ENCODE measurements around the gene GFI1B.

DNA sequence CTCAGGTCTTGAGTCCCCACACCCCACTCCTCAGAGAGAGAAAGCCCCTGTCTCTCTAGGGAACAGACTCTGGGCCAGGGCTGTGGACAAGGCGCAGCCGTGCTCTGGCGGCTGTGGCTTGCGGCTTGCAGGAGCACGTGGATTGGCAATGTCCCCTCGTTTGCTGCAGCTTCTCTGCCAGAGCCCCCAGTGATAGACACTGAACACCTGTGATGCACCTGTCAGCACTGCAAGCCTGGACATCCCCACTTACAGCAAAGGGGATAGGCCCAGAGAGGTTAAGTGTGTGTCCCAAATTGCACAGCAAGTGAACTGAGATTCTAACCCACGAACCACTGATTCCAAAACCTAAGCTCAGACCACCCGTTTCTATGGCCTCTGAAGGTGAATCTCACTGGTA is 7.0 kb downstream of the GFI1B start:
- TF ChIP-seq, protein P1, sequence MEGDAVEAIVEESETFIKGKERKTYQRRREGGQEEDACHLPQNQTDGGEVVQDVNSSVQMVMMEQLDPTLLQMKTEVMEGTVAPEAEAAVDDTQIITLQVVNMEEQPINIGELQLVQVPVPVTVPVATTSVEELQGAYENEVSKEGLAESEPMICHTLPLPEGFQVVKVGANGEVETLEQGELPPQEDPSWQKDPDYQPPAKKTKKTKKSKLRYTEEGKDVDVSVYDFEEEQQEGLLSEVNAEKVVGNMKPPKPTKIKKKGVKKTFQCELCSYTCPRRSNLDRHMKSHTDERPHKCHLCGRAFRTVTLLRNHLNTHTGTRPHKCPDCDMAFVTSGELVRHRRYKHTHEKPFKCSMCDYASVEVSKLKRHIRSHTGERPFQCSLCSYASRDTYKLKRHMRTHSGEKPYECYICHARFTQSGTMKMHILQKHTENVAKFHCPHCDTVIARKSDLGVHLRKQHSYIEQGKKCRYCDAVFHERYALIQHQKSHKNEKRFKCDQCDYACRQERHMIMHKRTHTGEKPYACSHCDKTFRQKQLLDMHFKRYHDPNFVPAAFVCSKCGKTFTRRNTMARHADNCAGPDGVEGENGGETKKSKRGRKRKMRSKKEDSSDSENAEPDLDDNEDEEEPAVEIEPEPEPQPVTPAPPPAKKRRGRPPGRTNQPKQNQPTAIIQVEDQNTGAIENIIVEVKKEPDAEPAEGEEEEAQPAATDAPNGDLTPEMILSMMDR (IDR thresholded peaks at IDR 0.05): no peak
- TF ChIP-seq EZH2 (IDR thresholded peaks at IDR 0.05) (no peak), EZH2phosphoT487 (IDR thresholded peaks at IDR 0.05) (no peak)

Data from neural progenitor cell (in vitro differentiated cells).